ENCODE results near the gene UNC13C.

DNA sequence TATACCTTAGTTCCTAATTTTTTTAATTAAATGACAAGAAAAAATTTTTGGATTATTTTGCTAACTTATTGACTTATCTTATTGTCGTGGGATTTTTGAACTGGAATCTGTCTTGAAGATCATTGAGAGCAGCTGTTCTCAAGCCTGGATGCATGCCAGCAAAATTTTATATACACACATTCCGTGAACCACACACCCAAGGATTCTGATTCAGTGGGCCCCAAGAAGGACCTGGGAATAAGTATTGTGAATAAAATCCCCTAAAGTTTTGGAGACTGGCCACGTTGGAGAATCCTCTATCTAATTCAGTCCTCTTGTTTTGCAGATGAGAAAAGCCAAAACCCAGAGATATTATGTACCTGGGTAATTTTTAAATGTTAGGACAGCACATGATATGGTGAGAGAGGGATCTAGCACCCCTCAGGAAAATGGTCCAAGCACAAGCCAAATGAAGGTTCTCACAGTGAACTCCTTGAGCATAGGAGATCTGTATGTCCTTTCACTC, 55.2 kb downstream of the UNC13C start:
- TF ChIP-seq EZH2phosphoT487 (IDR thresholded peaks at IDR 0.05; ENCODE audit: borderline replicate concordance, low read depth, low read length) (no peak), CTCF (conservative IDR thresholded peaks at IDR 0.05; ENCODE audit: low read length) (no peak)

All from OCI-LY7 (cell line).